Stimulated activated CD4-positive, alpha-beta T cell treated with anti-CD3 and anti-CD28 coated beads, Interleukin-2, amount 100 ng/mL, for 4 hours (primary cell): ENCODE data around the gene COL12A1.

Experiments
- DNase-seq: peaks from one replicate; pipeline ENCODE4 v3.0.0-alpha.2; 2020; ENCODE audit warnings: low read depth

COL12A1 gene

GRCh38 chr6:75142721-75143120 is 63.1 kb downstream of the COL12A1 start:
- DNase-seq, result no peak

GRCh38 chr6:75135876-75136275 is 70.0 kb downstream of the COL12A1 start:
- DNase-seq, result no peak

- DNase-seq, result no peak
Measured at GRCh38 chr6:75135450-75135849, 70.4 kb downstream of the COL12A1 start.

- DNase-seq, result no peak
Measured at GRCh38 chr6:75130784-75131183, 75.1 kb downstream of the COL12A1 start.

GRCh38 chr6:75128878-75129570 is 76.8 kb downstream of the COL12A1 start:
- no peak for DNase-seq

- DNase-seq, result no peak
Measured at GRCh38 chr6:75126518-75126917, 79.3 kb downstream of the COL12A1 start.

GRCh38 chr6:75124983-75125382 is 80.9 kb downstream of the COL12A1 start:
- no peak for DNase-seq

GRCh38 chr6:75124085-75124484 is 81.8 kb downstream of the COL12A1 start:
- DNase-seq, result no peak

- no peak for DNase-seq
Measured at GRCh38 chr6:75118925-75119515, 86.8 kb downstream of the COL12A1 start.

- DNase-seq, result no peak
Measured at GRCh38 chr6:75117701-75118100, 88.2 kb downstream of the COL12A1 start.

GRCh38 chr6:75116946-75117345 is 88.9 kb downstream of the COL12A1 start:
- DNase-seq, result no peak

- no peak for DNase-seq
Measured at GRCh38 chr6:75115481-75115880, 90.4 kb downstream of the COL12A1 start.

GRCh38 chr6:75114806-75115205 is 91.0 kb downstream of the COL12A1 start:
- DNase-seq, result no peak

- no peak for DNase-seq
Measured at GRCh38 chr6:75114195-75114594, 91.7 kb downstream of the COL12A1 start.

- no peak for DNase-seq
Measured at GRCh38 chr6:75113446-75113845, 92.4 kb downstream of the COL12A1 start.

- DNase-seq, result no peak
Measured at GRCh38 chr6:75109765-75110164, 96.1 kb downstream of the COL12A1 start.

GRCh38 chr6:75109022-75109421 is 96.8 kb downstream of the COL12A1 start:
- DNase-seq, result no peak

- DNase-seq, result no peak
Measured at GRCh38 chr6:75108333-75108974, 97.4 kb downstream of the COL12A1 start.

GRCh38 chr6:75107913-75108312 is 97.9 kb downstream of the COL12A1 start:
- DNase-seq, result no peak

- no peak for DNase-seq
Measured at GRCh38 chr6:75106426-75106825, 99.4 kb downstream of the COL12A1 start.

GRCh38 chr6:75103431-75103830 is 102.4 kb downstream of the COL12A1 start:
- DNase-seq, result no peak

- DNase-seq, result no peak
Measured at GRCh38 chr6:75102301-75102700, 103.6 kb downstream of the COL12A1 start.

GRCh38 chr6:75101896-75102295 is 104.0 kb downstream of the COL12A1 start:
- no peak for DNase-seq

GRCh38 chr6:75098709-75099108 is 107.1 kb downstream of the COL12A1 start:
- DNase-seq, result no peak
